H1 (cell line): ENCODE results near the gene FOSL1. TPM values are rescaled to one million over a fixed set of nuclear protein-coding genes. Genes with fewer than 3 reads are reported as not detected.

Source experiments
- CTCF ChIA-PET: fragments of 300-600 bp; sonication (Branson Sonifier 250); formaldehyde crosslinking; loops from one replicate; lab custom pipeline; 2021; ENCODE audit not compliant: partially characterized antibody; lab: Charles Lee
- POLR2A ChIA-PET: fragments of 300-600 bp; sonication (Branson Sonifier 250); formaldehyde crosslinking; loops from one replicate; lab custom pipeline; 2021; ENCODE audit warnings: inconsistent platforms; ENCODE audit not compliant: partially characterized antibody; lab: Charles Lee
- DNase-seq, 2 experiments: peaks; one replicate each; pipeline versions ENCODE4 v3.0.0 to v3.0.0-alpha.2; 2010 to 2022; ENCODE audit warnings: low spot score in 2 of 2, low read depth in 1 of 2, mixed read lengths in 1 of 2
- FAIRE-seq: peaks from 2 replicates; lab custom pipeline; 2011; peaks lifted over from hg19 to GRCh38; lab: Jason Lieb, UNC
- H2AFZ ChIP-seq: 2 replicates; pipeline ENCODE4 v1.8.1; 2012; ENCODE audit warnings: low read length, inconsistent platforms
- H2AK5ac ChIP-seq: 2 replicates; pipeline ENCODE4 v1.6.1; 2013; ENCODE audit warnings: low read depth, low read length
- H2BK120ac ChIP-seq: replicated peaks from 2 replicates; pipeline ENCODE3; 2013; ENCODE audit warnings: low read depth, low read length, inconsistent platforms
- H2BK12ac ChIP-seq: 2 replicates; pipeline ENCODE4 v1.6.1; 2013; ENCODE audit warnings: low read depth, low read length
- H2BK15ac ChIP-seq: 2 replicates; pipeline ENCODE4 v1.6.1; 2013; ENCODE audit warnings: low read length
- H2BK20ac ChIP-seq: 2 replicates; pipeline ENCODE4 v1.6.1; 2013; ENCODE audit warnings: low read length
- H2BK5ac ChIP-seq: 2 replicates; pipeline ENCODE4 v1.6.1; 2013; ENCODE audit warnings: low read depth, low read length
- H3K14ac ChIP-seq: 2 replicates; pipeline ENCODE4 v1.6.1; 2013; ENCODE audit warnings: inconsistent platforms; ENCODE audit not compliant: insufficient read length
- H3K18ac ChIP-seq: 2 replicates; pipeline ENCODE4 v1.6.1; 2013; ENCODE audit warnings: low read length; ENCODE audit errors: extremely low read depth
- H3K23ac ChIP-seq: 2 replicates; pipeline ENCODE4 v1.6.1; 2013; ENCODE audit warnings: inconsistent platforms; ENCODE audit not compliant: insufficient read length
- H3K23me2 ChIP-seq: 2 replicates; pipeline ENCODE4 v1.6.1; 2013; ENCODE audit warnings: low read depth, low read length
- H3K27ac ChIP-seq: 2 replicates; pipeline ENCODE4 v1.6.1; 2011; ENCODE audit warnings: low read depth, low read length, inconsistent platforms
- H3K27me3 ChIP-seq, 4 experiments: replicated peaks in 1 of 4; 1 replicate in 1 of 4; 2 replicates in 3 of 4; pipeline versions ENCODE4 v1.6.1 to v1.8.1; 2011 to 2013; ENCODE audit warnings: low read length in 3 of 4, mild to moderate bottlenecking in 3 of 4, inconsistent platforms in 2 of 4, mixed read lengths in 2 of 4, moderate library complexity in 1 of 4; ENCODE audit not compliant: control insufficient read depth in 3 of 4, insufficient read depth in 3 of 4; ENCODE audit errors: extremely low read depth in 1 of 4
- H3K36me3 ChIP-seq, 4 experiments: 2 replicates each; pipeline versions ENCODE4 v1.6.1 to v1.8.1; 2011 to 2013; ENCODE audit warnings: mild to moderate bottlenecking in 4 of 4, low read length in 3 of 4, moderate library complexity in 2 of 4, control low read depth in 1 of 4, inconsistent platforms in 1 of 4; ENCODE audit not compliant: insufficient read depth in 4 of 4, control insufficient read depth in 2 of 4
- H3K4ac ChIP-seq: replicated peaks from 2 replicates; pipeline ENCODE3; 2013; ENCODE audit warnings: low read length, low read depth, mixed read lengths, inconsistent platforms; ENCODE audit not compliant: insufficient read length
- H3K4me1 ChIP-seq, 4 experiments: replicated peaks in 1 of 4; 1 replicate in 1 of 4; 2 replicates in 3 of 4; pipeline versions ENCODE4 v1.6.1 to v1.8.1; 2011 to 2013; ENCODE audit warnings: low read length in 3 of 4, inconsistent platforms in 2 of 4, mixed read lengths in 1 of 4; ENCODE audit not compliant: insufficient read depth in 4 of 4, control insufficient read depth in 3 of 4
- H3K4me2 ChIP-seq, 2 experiments: 2 replicates each; pipeline versions ENCODE4 v1.6.1 to v1.8.1; 2011 to 2013; ENCODE audit warnings: low read depth in 2 of 2, low read length in 2 of 2, control low read depth in 1 of 2, inconsistent platforms in 1 of 2, mild to moderate bottlenecking in 1 of 2; ENCODE audit not compliant: insufficient read depth in 1 of 2
- H3K4me3 ChIP-seq, 4 experiments: fragments of 200-600, 300-600 bp in 1 of 4; sonication (generic), shearing (Covaris generic), sonication (Bioruptor Twin) in 1 of 4; 2 replicates each; pipeline versions ENCODE4 v1.5.1 to v1.8.1; 2011 to 2016; ENCODE audit warnings: low read length in 4 of 4, low read depth in 3 of 4, control low read depth in 2 of 4, inconsistent platforms in 2 of 4, mild to moderate bottlenecking in 2 of 4, mixed read lengths in 1 of 4, moderate library complexity in 1 of 4; ENCODE audit not compliant: insufficient read depth in 2 of 4; ENCODE audit errors: extremely low read depth in 1 of 4
- H3K56ac ChIP-seq: replicated peaks from 2 replicates; pipeline ENCODE3; 2013; ENCODE audit warnings: low read depth, mild to moderate bottlenecking, mixed read lengths, low read length, inconsistent platforms; ENCODE audit not compliant: insufficient read length
- H3K79me1 ChIP-seq: 2 replicates; pipeline ENCODE4 v1.6.1; 2013; ENCODE audit warnings: low read depth, low read length, control low read depth
- H3K79me2 ChIP-seq, 2 experiments: 2 replicates each; pipeline versions ENCODE4 v1.6.1 to v1.8.1; 2012 to 2013; ENCODE audit warnings: low read length in 2 of 2, mild to moderate bottlenecking in 2 of 2, inconsistent platforms in 1 of 2; ENCODE audit not compliant: insufficient read depth in 2 of 2, control insufficient read depth in 1 of 2
- H3K9ac ChIP-seq, 4 experiments: replicated peaks in 1 of 4; 1 replicate in 1 of 4; 2 replicates in 3 of 4; pipeline versions ENCODE4 v1.6.1 to v1.8.1; 2011 to 2013; ENCODE audit warnings: low read depth in 3 of 4, low read length in 3 of 4, control low read depth in 2 of 4, mild to moderate bottlenecking in 2 of 4, moderate library complexity in 2 of 4, inconsistent platforms in 1 of 4; ENCODE audit errors: extremely low read depth in 1 of 4
- H3K9me3 ChIP-seq, 2 experiments: 2 replicates each; pipeline versions ENCODE4 v1.6.1 to v1.8.1; 2012 to 2013; ENCODE audit warnings: mild to moderate bottlenecking in 2 of 2, moderate library complexity in 2 of 2, control low read depth in 1 of 2, inconsistent platforms in 1 of 2, low read depth in 1 of 2, low read length in 1 of 2, mixed read lengths in 1 of 2; ENCODE audit not compliant: insufficient read depth in 2 of 2
- H4K20me1 ChIP-seq, 2 experiments: replicated peaks in 1 of 2; 2 replicates each; pipeline versions ENCODE3 to v1.8.1; 2011 to 2013; ENCODE audit warnings: inconsistent platforms in 2 of 2, low read length in 2 of 2, mild to moderate bottlenecking in 1 of 2; ENCODE audit not compliant: insufficient read depth in 2 of 2, control insufficient read depth in 1 of 2
- H4K5ac ChIP-seq: 2 replicates; pipeline ENCODE4 v1.6.1; 2013; ENCODE audit warnings: low read length, low read depth, mixed read lengths, inconsistent platforms; ENCODE audit not compliant: insufficient read length
- H4K8ac ChIP-seq: 2 replicates; pipeline ENCODE4 v1.8.0; 2013; ENCODE audit warnings: mild to moderate bottlenecking, moderate library complexity, low read length, inconsistent platforms; ENCODE audit not compliant: insufficient read depth; ENCODE audit errors: extremely low read depth
- H4K91ac ChIP-seq: replicated peaks from 2 replicates; pipeline ENCODE3; 2013; ENCODE audit warnings: low read length, mixed read lengths, inconsistent platforms; ENCODE audit not compliant: insufficient read length
- RBBP5 ChIP-seq: IDR thresholded peaks from 2 replicates; pipeline ENCODE4 v1.7.1; 2012; ENCODE audit warnings: low read depth, mild to moderate bottlenecking, inconsistent platforms, low read length, moderate library complexity, borderline replicate concordance
- SP4 ChIP-seq: IDR thresholded peaks from 2 replicates; pipeline ENCODE4 v1.6.1; 2012; ENCODE audit warnings: low read length, inconsistent platforms
- whole genome bisulfite sequencing, 2 experiments: shearing (Covaris generic) in 1 of 2; methylation state at CpG; one replicate each; pipeline versions ENCODE4 v1.1.6 to v1.1.7; 2013 to 2015; ENCODE audit warnings: low lambda C conversion rate in 2 of 2, mixed read lengths in 2 of 2, inconsistent platforms in 1 of 2, low coverage in 1 of 2, missing lambda C conversion rate in 1 of 2; ENCODE audit not compliant: insufficient replicate concordance in 2 of 2, insufficient coverage in 1 of 2, insufficient read length in 1 of 2; ENCODE audit errors: extremely low coverage in 1 of 2, missing lambda C conversion rate in 1 of 2; 5-methylcytosine and 5-hydroxymethylcytosine counted together
- polyA plus RNA-seq, 7 experiments: library from polyadenylated mRNA; depleted of rRNA in 3 of 7; stranded (reverse) in 5 of 7; unstranded in 2 of 7; fragments of >200 nt in 5 of 7; fragments of 200-250 nt in 2 of 7; gene quantifications; 1 replicate in 5 of 7; 2 replicates in 1 of 7; 4 replicates in 1 of 7; pipeline versions ENCODE4 v1.2.1 to v1.2.3, GENCODE V29; 2011 to 2013; ENCODE audit warnings: missing spikeins in 2 of 7, mixed read lengths in 2 of 7
- total RNA-seq: library from RNA; stranded (reverse); fragmentation: NEBNext Ultra II Directional; extraction: Animal tissue kit (Norgen Biotek cat#: 25700); gene quantifications from 2 replicates; pipeline ENCODE4 v1.2.1, GENCODE V29; 2021
- TF ChIP-seq, protein P1 (sequence below): IDR thresholded peaks from 2 replicates; pipeline ENCODE4 v1.6.1; 2011; ENCODE audit warnings: low read length, improper control_type of control experiment

FOSL1 gene
- total and polyA plus RNA-seq, 2 of the 8 experiments (the other 6 are each of a cell fraction or from before 2014, with no cell fraction given) = 6.3 to 7.2 TPM

DNA sequence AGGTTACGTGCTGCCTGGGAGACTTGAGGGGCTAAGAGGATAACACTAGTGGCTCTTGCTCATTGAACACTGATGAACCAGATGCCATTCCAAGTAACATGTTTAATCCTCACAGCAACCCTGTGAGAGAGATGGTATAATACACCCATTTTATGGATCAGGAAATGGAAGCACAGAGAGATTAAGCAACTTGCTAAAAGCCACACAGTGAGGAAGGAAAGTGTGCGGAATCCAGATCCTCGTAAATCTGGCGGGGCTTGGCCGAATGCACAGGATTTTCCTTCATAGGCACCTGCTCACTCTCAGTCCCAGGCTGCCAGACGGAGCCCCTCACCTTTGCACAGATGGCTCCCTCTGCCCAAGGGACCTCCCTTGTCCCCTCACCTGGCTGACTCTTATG, 7.7 kb upstream of the FOSL1 start:
- Histone ChIP-seq H4K91ac (no peak overlapping the region), H2BK15ac (no peak overlapping the region), H2BK120ac (no peak overlapping the region), H4K8ac (no peak overlapping the region), H3K23ac (no peak overlapping the region), H3K23me2 (no peaks in the 10 kb centered on the region), H3K18ac (no peak overlapping the region), H3K79me2 (no peaks in the 10 kb centered on the region), H4K20me1 (no peaks in the 10 kb centered on the region), H2BK20ac (no peak overlapping the region), H2BK5ac (no peak overlapping the region), H3K4me2 (no peak overlapping the region), H3K79me1 (no peaks in the 10 kb centered on the region), H3K56ac (no peak overlapping the region), H3K14ac (no peak overlapping the region), H3K4ac (no peak overlapping the region), H4K5ac (no peak overlapping the region), H2AK5ac (no peak overlapping the region), H3K36me3 (no peaks in the 10 kb centered on the region), H3K27ac (no peak overlapping the region), H3K4me1 (peaks cover 0 to 6% (median 4%) of the 10 kb centered on the region in 4 experiments; a peak in 5 of 7 replicates), H3K4me3 (no peak overlapping the region), H3K9me3 (no peaks in the 10 kb centered on the region), H3K27me3 (peaks cover 0 to 13% (median 5%) of the 10 kb centered on the region in 4 experiments; a peak in 5 of 7 replicates), H2AFZ (no peak overlapping the region), H3K9ac (no peak overlapping the region), H2BK12ac (no peak overlapping the region)
- WGBS, 2 experiments = 84% methylated on average over 6 of the region's 6 CpGs; no CpG with 5 or more reads in 1 of the 2 experiments
- ChIA-PET CTCF (interaction anchor here (1.1 to 11.7 kb wide), 3 partner anchors 10 to 27 kb away, joined by 3 to 212 read pairs (median 3); partner anchors contain the start of genes CCDC85B and FIBP), POLR2A (interaction anchor here (2.5 kb wide), 1 partner anchor 10 kb away, joined by 9 read pairs; no protein-coding TSS in a partner anchor)
- DNase-seq (no peak), FAIRE-seq (no peak)
- no peak for TF ChIP-seq SP4
- TF ChIP-seq, protein P1, sequence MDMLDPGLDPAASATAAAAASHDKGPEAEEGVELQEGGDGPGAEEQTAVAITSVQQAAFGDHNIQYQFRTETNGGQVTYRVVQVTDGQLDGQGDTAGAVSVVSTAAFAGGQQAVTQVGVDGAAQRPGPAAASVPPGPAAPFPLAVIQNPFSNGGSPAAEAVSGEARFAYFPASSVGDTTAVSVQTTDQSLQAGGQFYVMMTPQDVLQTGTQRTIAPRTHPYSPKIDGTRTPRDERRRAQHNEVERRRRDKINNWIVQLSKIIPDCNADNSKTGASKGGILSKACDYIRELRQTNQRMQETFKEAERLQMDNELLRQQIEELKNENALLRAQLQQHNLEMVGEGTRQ = no peak
- TF ChIP-seq RBBP5 = no peak
